Measurements from ENCODE around the gene DAAM2. TPM values are rescaled to one million over a fixed set of nuclear protein-coding genes. Genes with fewer than 3 reads are reported as not detected.

The DAAM2 gene
- total RNA-seq, 4 donors from 2014 or later, result 15.7 to 31.6 (median 20.7) TPM

DNA sequence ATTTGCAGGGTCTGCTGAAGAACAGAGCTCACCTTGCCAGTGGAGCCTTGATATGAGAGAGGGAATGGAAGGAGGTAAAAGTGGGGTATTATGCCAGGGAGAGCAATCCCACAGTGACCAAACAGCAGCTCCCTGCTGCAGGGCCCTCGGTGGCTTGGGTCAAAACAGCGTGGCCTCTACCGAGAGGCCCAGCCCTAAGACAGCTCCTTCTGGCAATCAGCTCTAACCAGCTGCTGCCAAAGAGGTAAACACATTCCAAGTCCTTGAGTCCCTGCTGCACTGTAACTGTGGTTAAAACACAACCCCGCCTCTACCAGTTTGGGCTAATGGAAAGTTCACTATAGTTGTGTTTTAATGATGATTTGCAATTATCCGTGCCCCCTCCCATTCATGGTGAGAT, 1.4 kb upstream of the DAAM2 start:
- Histone ChIP-seq H3K27ac (peak overlapping the region; percentile 41 to 92 (median 87)), H3K4me1 (peaks cover 5 to 19% (median 13%) of the 10 kb centered on the region in 4 donors), H3K4me3 (no peak overlapping the region), H3K27me3 (peaks cover 39% of the 10 kb centered on the region), H3K36me3 (no peaks in the 10 kb centered on the region), H3K9me3 (no peaks in the 10 kb centered on the region)
- TF ChIP-seq POLR2AphosphoS5 (IDR thresholded peaks at IDR 0.05), result no peak
- TF ChIP-seq, protein P1, sequence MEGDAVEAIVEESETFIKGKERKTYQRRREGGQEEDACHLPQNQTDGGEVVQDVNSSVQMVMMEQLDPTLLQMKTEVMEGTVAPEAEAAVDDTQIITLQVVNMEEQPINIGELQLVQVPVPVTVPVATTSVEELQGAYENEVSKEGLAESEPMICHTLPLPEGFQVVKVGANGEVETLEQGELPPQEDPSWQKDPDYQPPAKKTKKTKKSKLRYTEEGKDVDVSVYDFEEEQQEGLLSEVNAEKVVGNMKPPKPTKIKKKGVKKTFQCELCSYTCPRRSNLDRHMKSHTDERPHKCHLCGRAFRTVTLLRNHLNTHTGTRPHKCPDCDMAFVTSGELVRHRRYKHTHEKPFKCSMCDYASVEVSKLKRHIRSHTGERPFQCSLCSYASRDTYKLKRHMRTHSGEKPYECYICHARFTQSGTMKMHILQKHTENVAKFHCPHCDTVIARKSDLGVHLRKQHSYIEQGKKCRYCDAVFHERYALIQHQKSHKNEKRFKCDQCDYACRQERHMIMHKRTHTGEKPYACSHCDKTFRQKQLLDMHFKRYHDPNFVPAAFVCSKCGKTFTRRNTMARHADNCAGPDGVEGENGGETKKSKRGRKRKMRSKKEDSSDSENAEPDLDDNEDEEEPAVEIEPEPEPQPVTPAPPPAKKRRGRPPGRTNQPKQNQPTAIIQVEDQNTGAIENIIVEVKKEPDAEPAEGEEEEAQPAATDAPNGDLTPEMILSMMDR (IDR thresholded peaks at IDR 0.05), result no peak
- TF ChIP-seq EP300 (IDR thresholded peaks at IDR 0.05; ENCODE audit: low read depth), result no peak
- TF ChIP-seq POLR2A (IDR thresholded peaks at IDR 0.05), result no peak
- 70 to 88% methylated on average over 1 to 5 of the region's 5 CpGs for WGBS, 2 donors (ENCODE audit: low coverage in 1 of 2)
- in situ Hi-C loops (cut with MboI; ENCODE audit: low pct_ligation_motif_present in 1 of 4, low pct_unique_long_range_greater_than_20kb in 1 of 4, low sequenced_read_pairs in 3 of 4) (no loop called here), intact Hi-C loops (cut with DNase I; ENCODE audit: low total_unique reads) (loop anchor here (5.0 kb wide), 1 partner anchor 678 kb away; no protein-coding TSS in a partner anchor)
- no peak for DNase-seq

DNA sequence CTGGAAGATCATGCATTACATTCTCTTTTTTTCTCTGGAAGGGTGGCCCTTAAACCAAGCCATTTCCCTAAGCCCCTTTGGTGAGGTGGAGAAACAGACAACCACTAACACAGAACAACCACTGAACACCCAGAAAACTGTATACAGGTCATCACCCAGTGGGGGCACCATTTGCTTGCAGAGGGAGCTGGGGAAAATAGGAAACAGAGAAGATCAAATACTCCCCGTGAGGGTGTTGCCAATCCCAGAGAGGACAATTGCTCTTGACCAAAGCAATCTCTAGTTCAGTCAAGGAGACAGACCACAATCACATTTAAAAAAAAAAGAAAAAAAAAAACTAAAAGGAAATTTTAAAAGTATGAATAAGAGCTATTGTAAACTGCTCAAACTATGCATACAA, 865 bp upstream of the DAAM2 start:
- 17 to 33% methylated on average over 1 of the region's 1 CpG for WGBS, 2 donors (ENCODE audit: low coverage in 1 of 2)
- peak overlapping the region in 1 of 4 donors; percentile 79 for H3K4me3 ChIP-seq
- H3K9me3 ChIP-seq, result no peaks in the 10 kb centered on the region
- TF ChIP-seq, protein P1 (IDR thresholded peaks at IDR 0.05), result no peak
- TF ChIP-seq POLR2A (IDR thresholded peaks at IDR 0.05) (no peak), EP300 (IDR thresholded peaks at IDR 0.05; ENCODE audit: low read depth) (no peak), POLR2AphosphoS5 (IDR thresholded peaks at IDR 0.05) (no peak)
- in situ Hi-C loops (cut with MboI; ENCODE audit: low pct_ligation_motif_present in 1 of 4, low pct_unique_long_range_greater_than_20kb in 1 of 4, low sequenced_read_pairs in 3 of 4), result no loop called here
- H3K27ac ChIP-seq, result peak overlapping the region; percentile 84 to 92 (median 87)
- peaks cover 5 to 19% (median 13%) of the 10 kb centered on the region in 4 donors for H3K4me1 ChIP-seq
- intact Hi-C loops (cut with DNase I; ENCODE audit: low total_unique reads), result loop anchor here (5.0 kb wide), 1 partner anchor 679 kb away; no protein-coding TSS in a partner anchor
- peaks cover 39% of the 10 kb centered on the region for H3K27me3 ChIP-seq
- no peak for DNase-seq
- H3K36me3 ChIP-seq, result no peaks in the 10 kb centered on the region

DNA sequence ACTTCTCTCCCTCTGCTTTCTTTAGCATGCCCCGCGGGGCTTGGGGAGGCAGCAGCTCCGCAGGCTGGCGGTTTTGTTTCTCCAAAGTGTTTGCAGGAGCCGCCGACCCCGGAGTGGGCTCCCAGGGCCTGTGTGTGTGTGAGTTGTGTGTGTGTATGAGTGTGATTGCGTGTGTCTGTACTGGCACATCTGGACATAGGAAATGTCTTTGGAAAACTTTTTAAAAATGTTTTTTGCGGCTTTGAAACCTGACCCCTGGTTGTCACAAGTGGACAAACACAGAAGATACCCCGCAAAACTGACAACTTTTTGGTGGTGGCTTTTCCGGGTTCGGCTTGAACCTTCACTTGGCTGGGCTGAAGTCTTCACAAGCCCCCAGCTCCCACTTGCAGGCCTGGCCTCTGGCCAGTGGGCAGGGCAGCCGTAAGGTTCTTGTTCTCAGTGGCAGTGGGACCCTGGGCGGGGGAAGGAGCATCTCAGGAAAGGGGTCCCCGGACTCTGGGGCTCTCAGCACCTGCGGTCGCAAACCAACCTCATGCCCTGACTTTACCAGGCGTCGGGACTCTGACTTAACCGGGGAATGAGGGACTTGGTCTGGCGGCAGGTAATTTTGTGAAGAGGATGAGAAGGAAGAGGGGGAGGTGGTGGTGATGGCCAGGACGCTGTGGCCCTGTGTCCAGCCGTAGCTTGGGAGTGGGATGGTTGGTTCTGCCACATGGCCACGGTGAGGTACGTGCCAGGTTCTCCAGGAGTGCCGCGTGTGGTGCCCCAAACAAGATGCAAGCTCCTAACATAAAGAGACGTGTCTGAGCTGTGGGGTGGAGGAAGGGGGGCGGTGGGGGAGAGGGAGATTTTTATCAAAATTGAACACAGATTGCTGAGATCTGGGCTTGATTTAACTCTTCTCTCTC, 619 bp downstream of the DAAM2 start:
- H3K36me3 ChIP-seq, result no peaks in the 10 kb centered on the region
- H3K27me3 ChIP-seq, result peaks cover 39% of the 10 kb centered on the region
- no peaks in the 10 kb centered on the region for H3K9me3 ChIP-seq
- peak overlapping the region; percentile 53 to 79 (median 66) for H3K4me3 ChIP-seq
- in situ Hi-C loops (cut with MboI; ENCODE audit: low pct_ligation_motif_present in 1 of 4, low pct_unique_long_range_greater_than_20kb in 1 of 4, low sequenced_read_pairs in 3 of 4) (no loop called here), intact Hi-C loops (cut with DNase I; ENCODE audit: low total_unique reads) (loop anchor here (5.0 kb wide), 1 partner anchor 680 kb away; no protein-coding TSS in a partner anchor)
- DNase-seq, result no peak
- H3K4me1 ChIP-seq, result peaks cover 5 to 19% (median 13%) of the 10 kb centered on the region in 4 donors
- peak overlapping the region; percentile 84 to 92 (median 87) for H3K27ac ChIP-seq
- TF ChIP-seq POLR2A (IDR thresholded peaks at IDR 0.05), result peak; percentile 28
- TF ChIP-seq, protein P1 (IDR thresholded peaks at IDR 0.05), result no peak
- 25% methylated on average over 29 of the region's 29 CpGs; no CpG with 5 or more reads in 1 of the 2 donors for WGBS, 2 donors (ENCODE audit: low coverage in 1 of 2)

DNA sequence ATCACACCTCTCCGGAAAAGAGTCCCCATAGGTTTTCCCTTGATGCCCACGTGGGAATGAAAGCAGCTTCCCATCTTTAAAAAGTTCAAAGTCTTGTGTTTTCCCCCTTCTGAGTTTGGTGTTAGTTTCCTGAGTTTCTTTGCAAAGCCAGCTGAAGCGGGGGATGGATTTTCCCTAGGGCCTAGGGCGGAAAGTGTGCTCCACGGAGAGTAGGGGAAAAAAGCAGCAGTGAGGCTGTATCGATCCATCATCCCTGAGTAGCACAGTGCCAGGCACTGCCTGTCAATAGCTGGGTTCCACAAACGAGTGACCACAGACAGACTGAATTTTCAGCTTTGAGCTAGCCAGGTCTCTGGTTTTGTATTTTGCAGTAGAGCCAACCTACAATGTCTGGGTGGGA, 1.3 kb downstream of the DAAM2 start:
- in situ Hi-C loops (cut with MboI; ENCODE audit: low pct_ligation_motif_present in 1 of 4, low pct_unique_long_range_greater_than_20kb in 1 of 4, low sequenced_read_pairs in 3 of 4) (no loop called here), intact Hi-C loops (cut with DNase I; ENCODE audit: low total_unique reads) (loop anchor here (5.0 kb wide), 1 partner anchor 681 kb away; no protein-coding TSS in a partner anchor)
- Histone ChIP-seq H3K9me3 (no peaks in the 10 kb centered on the region), H3K27me3 (peaks cover 39% of the 10 kb centered on the region), H3K4me3 (peak overlapping the region; percentile 53 to 79 (median 66)), H3K27ac (peak overlapping the region; percentile 84 to 92 (median 87)), H3K4me1 (peaks cover 5 to 19% (median 13%) of the 10 kb centered on the region in 4 donors), H3K36me3 (no peaks in the 10 kb centered on the region)
- TF ChIP-seq POLR2A (IDR thresholded peaks at IDR 0.05), result no peak
- 44 to 56% methylated on average over 3 to 7 of the region's 7 CpGs for WGBS, 2 donors (ENCODE audit: low coverage in 1 of 2)
- no peak for DNase-seq
